ENCODE measurements around the gene NOCT.

DNA sequence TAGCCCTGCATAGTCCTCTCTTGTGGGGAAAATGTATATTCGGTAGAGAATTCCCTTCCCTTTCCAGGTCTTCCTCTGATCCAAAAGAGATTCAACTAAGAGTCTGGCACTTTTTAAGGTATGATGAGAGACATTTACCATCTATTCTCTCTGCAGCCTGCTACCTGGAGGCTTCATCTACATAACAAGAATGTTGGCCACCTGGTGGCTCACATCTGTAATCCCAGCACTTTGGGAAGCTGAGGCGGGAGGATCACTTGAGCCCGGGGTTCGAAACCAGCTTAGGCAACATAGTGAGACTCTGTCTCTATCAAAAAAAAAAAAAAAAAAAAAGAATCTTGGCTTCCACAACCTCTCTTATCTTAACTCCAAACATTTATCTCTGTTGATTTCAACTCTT lies 40.4 kb upstream of the NOCT start:
- no peak for TF ChIP-seq EZH2 (optimal IDR thresholded peaks at IDR 0.05; ENCODE audit: low read depth, low read length)
- TF ChIP-seq, protein P1, sequence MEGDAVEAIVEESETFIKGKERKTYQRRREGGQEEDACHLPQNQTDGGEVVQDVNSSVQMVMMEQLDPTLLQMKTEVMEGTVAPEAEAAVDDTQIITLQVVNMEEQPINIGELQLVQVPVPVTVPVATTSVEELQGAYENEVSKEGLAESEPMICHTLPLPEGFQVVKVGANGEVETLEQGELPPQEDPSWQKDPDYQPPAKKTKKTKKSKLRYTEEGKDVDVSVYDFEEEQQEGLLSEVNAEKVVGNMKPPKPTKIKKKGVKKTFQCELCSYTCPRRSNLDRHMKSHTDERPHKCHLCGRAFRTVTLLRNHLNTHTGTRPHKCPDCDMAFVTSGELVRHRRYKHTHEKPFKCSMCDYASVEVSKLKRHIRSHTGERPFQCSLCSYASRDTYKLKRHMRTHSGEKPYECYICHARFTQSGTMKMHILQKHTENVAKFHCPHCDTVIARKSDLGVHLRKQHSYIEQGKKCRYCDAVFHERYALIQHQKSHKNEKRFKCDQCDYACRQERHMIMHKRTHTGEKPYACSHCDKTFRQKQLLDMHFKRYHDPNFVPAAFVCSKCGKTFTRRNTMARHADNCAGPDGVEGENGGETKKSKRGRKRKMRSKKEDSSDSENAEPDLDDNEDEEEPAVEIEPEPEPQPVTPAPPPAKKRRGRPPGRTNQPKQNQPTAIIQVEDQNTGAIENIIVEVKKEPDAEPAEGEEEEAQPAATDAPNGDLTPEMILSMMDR (IDR thresholded peaks at IDR 0.05; ENCODE audit: low read length) = no peak
- TF ChIP-seq EZH2phosphoT487 (IDR thresholded peaks at IDR 0.05; ENCODE audit: low read length) = no peak

All from MM.1S (cell line).